Progenitor cell of endocrine pancreas (in vitro differentiated cells): Measurements from ENCODE around the gene CYP4F22. TPM values are rescaled to one million over a fixed set of nuclear protein-coding genes. Genes with fewer than 3 reads are reported as not detected.

ENCODE experiments used
- DNase-seq: peaks from one replicate; pipeline ENCODE4 v3.0.0; 2021; ENCODE audit warnings: low spot score; ENCODE audit not compliant: unreplicated experiment
- H3K27ac Mint-ChIP-seq: 2 replicates; pipeline ENCODE4 v1.8.0; 2021; ENCODE audit warnings: mild to moderate bottlenecking, moderate library complexity, mixed read lengths
- H3K27me3 Mint-ChIP-seq: 2 replicates; pipeline ENCODE4 v1.8.0; 2021; ENCODE audit warnings: mixed read lengths
- H3K36me3 Mint-ChIP-seq: 2 replicates; pipeline ENCODE4 v1.8.0; 2022; ENCODE audit warnings: mixed read lengths; ENCODE audit not compliant: insufficient read depth
- H3K4me1 Mint-ChIP-seq: 2 replicates; pipeline ENCODE4 v1.8.0; 2021; ENCODE audit warnings: low read depth, mixed read lengths
- H3K4me3 Mint-ChIP-seq: 2 replicates; pipeline ENCODE4 v1.8.0; 2021; ENCODE audit warnings: low read depth, mild to moderate bottlenecking, moderate library complexity, mixed read lengths
- H3K9me3 Mint-ChIP-seq: 2 replicates; pipeline ENCODE4 v1.8.0; 2021; ENCODE audit warnings: low read depth, mixed read lengths
- CTCF ChIP-seq: fragments of 200-600 bp; sonication (generic); IDR thresholded peaks from one replicate; pipeline ENCODE4 v1.5.0; 2021; ENCODE audit warnings: antibody characterized with exemption, mild to moderate bottlenecking; ENCODE audit not compliant: unreplicated experiment
- total RNA-seq: library from RNA; stranded (reverse); gene quantifications from 2 replicates; pipeline ENCODE4 v1.2.1, GENCODE V29; 2021

Gene CYP4F22
- total RNA-seq, 1 donor from 2014 or later: not detected

- no peak for DNase-seq
- H3K4me1 Mint-ChIP-seq: no peaks in the 10 kb centered on the region
- peaks cover 40% of the 10 kb centered on the region for H3K9me3 Mint-ChIP-seq
- no peak overlapping the region for H3K27ac Mint-ChIP-seq
- TF ChIP-seq CTCF: no peak
- no peaks in the 10 kb centered on the region for H3K27me3 Mint-ChIP-seq
- H3K4me3 Mint-ChIP-seq: no peak overlapping the region
- H3K36me3 Mint-ChIP-seq: peaks cover 4% of the 10 kb centered on the region
Measured at GRCh38 chr19:15519433-15519976, 11.2 kb downstream of the CYP4F22 start.

GRCh38 chr19:15524781-15525180 lies 16.5 kb downstream of the CYP4F22 start:
- peaks cover 41% of the 10 kb centered on the region for H3K9me3 Mint-ChIP-seq
- no peak for DNase-seq
- no peaks in the 10 kb centered on the region for H3K27me3 Mint-ChIP-seq
- peaks cover 3% of the 10 kb centered on the region for H3K36me3 Mint-ChIP-seq
- no peaks in the 10 kb centered on the region for H3K4me1 Mint-ChIP-seq
- TF ChIP-seq CTCF: no peak
- no peak overlapping the region for H3K27ac Mint-ChIP-seq
- no peak overlapping the region for H3K4me3 Mint-ChIP-seq

- H3K36me3 Mint-ChIP-seq: peaks cover 3% of the 10 kb centered on the region
- no peaks in the 10 kb centered on the region for H3K27me3 Mint-ChIP-seq
- no peak overlapping the region for H3K27ac Mint-ChIP-seq
- H3K9me3 Mint-ChIP-seq: peaks cover 42% of the 10 kb centered on the region
- no peak overlapping the region for H3K4me3 Mint-ChIP-seq
- no peaks in the 10 kb centered on the region for H3K4me1 Mint-ChIP-seq
- no peak for DNase-seq
- TF ChIP-seq CTCF: no peak
Measured at GRCh38 chr19:15525291-15525690, 17.0 kb downstream of the CYP4F22 start.

GRCh38 chr19:15526408-15526807 lies 18.1 kb downstream of the CYP4F22 start:
- no peak for DNase-seq
- peaks cover 45% of the 10 kb centered on the region for H3K9me3 Mint-ChIP-seq
- no peak overlapping the region for H3K27ac Mint-ChIP-seq
- H3K36me3 Mint-ChIP-seq: peaks cover 5% of the 10 kb centered on the region
- no peak for TF ChIP-seq CTCF
- H3K4me1 Mint-ChIP-seq: no peaks in the 10 kb centered on the region
- H3K27me3 Mint-ChIP-seq: no peaks in the 10 kb centered on the region
- no peak overlapping the region for H3K4me3 Mint-ChIP-seq

- Mint-ChIP-seq H3K36me3 (peaks cover 5% of the 10 kb centered on the region), H3K27ac (no peak overlapping the region), H3K9me3 (peaks cover 45% of the 10 kb centered on the region), H3K27me3 (no peaks in the 10 kb centered on the region), H3K4me1 (no peaks in the 10 kb centered on the region), H3K4me3 (no peak overlapping the region)
- DNase-seq: no peak
- no peak for TF ChIP-seq CTCF
Measured at GRCh38 chr19:15527705-15528104, 19.4 kb downstream of the CYP4F22 start.
